ENCODE measurements around the gene GPLD1.

The GPLD1 gene

GRCh38 chr6:24394780-24395437 lies 94.5 kb downstream of the GPLD1 start:
- Mint-ChIP-seq H3K9me3 (no peaks in the 10 kb centered on the region), H3K27me3 (ENCODE audit: low read depth) (peaks cover 27% of the 10 kb centered on the region), H3K4me1 (no peaks in the 10 kb centered on the region), H3K36me3 (ENCODE audit: low read depth) (no peaks in the 10 kb centered on the region), H3K27ac (no peak overlapping the region), H3K4me3 (no peak overlapping the region)
- no peak for TF ChIP-seq CTCF (IDR thresholded peaks at IDR 0.05; ENCODE audit: unreplicated experiment in 3 of 3)

- no peak for TF ChIP-seq CTCF (IDR thresholded peaks at IDR 0.05; ENCODE audit: unreplicated experiment in 3 of 3)
- Mint-ChIP-seq H3K27me3 (ENCODE audit: low read depth) (peaks cover 20% of the 10 kb centered on the region), H3K36me3 (ENCODE audit: low read depth) (no peaks in the 10 kb centered on the region)
Measured at GRCh38 chr6:24394061-24394779, 95.2 kb downstream of the GPLD1 start.

GRCh38 chr6:24391756-24392405 lies 97.5 kb downstream of the GPLD1 start:
- Mint-ChIP-seq H3K36me3 (ENCODE audit: low read depth) (no peaks in the 10 kb centered on the region), H3K27me3 (ENCODE audit: low read depth) (peaks cover 4% of the 10 kb centered on the region), H3K4me3 (no peak overlapping the region), H3K9me3 (no peaks in the 10 kb centered on the region), H3K27ac (no peak overlapping the region), H3K4me1 (no peaks in the 10 kb centered on the region)
- no peak for TF ChIP-seq CTCF (IDR thresholded peaks at IDR 0.05; ENCODE audit: unreplicated experiment in 3 of 3)

More at GRCh38 chr6:24394061-24394779, 95.2 kb downstream of the GPLD1 start:
- H3K4me3 Mint-ChIP-seq = no peak overlapping the region
- no peak overlapping the region for H3K27ac Mint-ChIP-seq
- no peaks in the 10 kb centered on the region for H3K4me1 Mint-ChIP-seq
- H3K9me3 Mint-ChIP-seq = no peaks in the 10 kb centered on the region

GRCh38 chr6:24391208-24391607 lies 98.2 kb downstream of the GPLD1 start:
- Mint-ChIP-seq H3K36me3 (ENCODE audit: low read depth) (no peaks in the 10 kb centered on the region), H3K27ac (no peak overlapping the region), H3K9me3 (no peaks in the 10 kb centered on the region), H3K4me3 (no peak overlapping the region), H3K4me1 (no peaks in the 10 kb centered on the region), H3K27me3 (ENCODE audit: low read depth) (no peaks in the 10 kb centered on the region)
- no peak for TF ChIP-seq CTCF (IDR thresholded peaks at IDR 0.05; ENCODE audit: unreplicated experiment in 3 of 3)

GRCh38 chr6:24387818-24388217 lies 101.6 kb downstream of the GPLD1 start:
- Mint-ChIP-seq H3K27ac (peak overlapping the region; percentile 38 to 70 (median 50)), H3K27me3 (ENCODE audit: low read depth) (no peaks in the 10 kb centered on the region), H3K9me3 (no peaks in the 10 kb centered on the region), H3K4me1 (no peaks in the 10 kb centered on the region), H3K36me3 (ENCODE audit: low read depth) (no peaks in the 10 kb centered on the region), H3K4me3 (no peak overlapping the region)
- TF ChIP-seq CTCF (IDR thresholded peaks at IDR 0.05; ENCODE audit: unreplicated experiment in 3 of 3) = no peak
